Activated T-cell treated with anti-CD3 and anti-CD28 coated beads for 1 hour (primary cell): Measurements from ENCODE around the gene MRPL20.
"Not testable (repeated sequence)": the region's sequence is repeated elsewhere in the genome, so short reads cannot be mapped to it uniquely, and the experiment has no call there.

Experiments used
- DNase-seq: peaks from one replicate; pipeline ENCODE4 v3.0.0-alpha.2; 2020; ENCODE audit warnings: low read depth

Gene MRPL20

GRCh38 chr1:1406821-1407635 is at the start of gene MRPL20:
MRPL20 (minus strand) TSS chr1:1407293; CDS start chr1:1407217, 76 bp downstream.
- DNase-seq = peak; percentile 93

DNA sequence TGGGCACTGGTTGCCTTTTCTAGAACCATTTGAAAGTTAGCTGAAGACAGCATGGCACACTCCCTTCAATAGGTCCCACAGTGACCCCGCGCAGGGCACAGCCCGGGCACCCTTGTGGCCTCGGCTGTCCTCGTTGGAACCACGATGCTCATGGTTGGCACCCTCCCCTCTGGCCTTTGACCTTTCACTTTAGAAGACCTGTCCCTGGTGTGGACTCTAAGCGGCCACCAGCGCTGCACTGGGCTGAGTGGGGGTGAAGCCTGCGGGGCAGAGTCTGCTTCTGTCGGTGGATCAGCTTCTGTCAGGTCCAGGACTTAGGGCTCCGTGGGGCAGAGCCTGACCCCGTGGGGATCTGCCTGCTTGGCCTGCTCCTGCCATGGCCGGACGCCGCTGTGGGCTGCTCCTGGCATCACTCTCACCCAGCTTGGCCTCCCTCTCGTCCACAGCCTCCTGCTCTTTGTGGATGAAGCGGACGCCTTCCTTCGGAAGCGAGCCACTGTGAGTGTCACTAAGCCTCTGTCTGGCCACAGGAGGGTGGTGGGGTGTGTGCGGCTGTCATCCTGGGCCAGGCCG is 49.7 kb upstream of the MRPL20 start:
- not testable (repeated sequence) for DNase-seq

- DNase-seq = not testable (repeated sequence)
These were observed 48.8 kb upstream of the MRPL20 start for GRCh38 chr1:1455934-1456333.

DNA sequence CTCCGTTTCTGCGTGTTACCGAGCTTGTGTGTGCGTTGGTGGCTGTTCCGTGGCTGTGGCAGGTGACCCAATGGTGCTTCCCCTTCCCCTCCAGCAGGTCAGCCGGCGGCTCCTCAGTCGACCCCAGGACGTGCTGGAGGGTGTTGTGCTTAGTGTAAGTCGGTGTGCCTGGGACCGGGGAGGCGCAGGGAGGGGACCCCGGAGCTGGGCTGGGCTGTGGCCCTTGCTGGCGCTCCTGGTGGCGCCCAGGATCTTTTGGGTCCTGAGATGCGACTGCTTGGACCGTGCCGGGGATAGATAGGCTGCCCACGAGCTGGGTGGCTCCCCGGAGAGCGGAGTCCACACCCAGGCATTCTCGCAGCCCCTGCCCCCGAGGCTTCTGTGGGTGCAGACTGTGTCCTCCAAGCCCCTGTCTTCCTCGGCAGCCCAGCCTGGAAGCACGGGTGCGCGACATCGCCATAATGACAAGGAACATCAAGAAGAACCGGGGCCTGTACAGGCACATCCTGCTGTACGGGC is 48.3 kb upstream of the MRPL20 start:
- DNase-seq = no peak

GRCh38 chr1:1454286-1455056 is 47.4 kb upstream of the MRPL20 start:
- not testable (repeated sequence) for DNase-seq

GRCh38 chr1:1452882-1453281 is 45.8 kb upstream of the MRPL20 start:
- no peak for DNase-seq

GRCh38 chr1:1452365-1452739 is 45.3 kb upstream of the MRPL20 start:
- DNase-seq = not testable (repeated sequence)

DNA sequence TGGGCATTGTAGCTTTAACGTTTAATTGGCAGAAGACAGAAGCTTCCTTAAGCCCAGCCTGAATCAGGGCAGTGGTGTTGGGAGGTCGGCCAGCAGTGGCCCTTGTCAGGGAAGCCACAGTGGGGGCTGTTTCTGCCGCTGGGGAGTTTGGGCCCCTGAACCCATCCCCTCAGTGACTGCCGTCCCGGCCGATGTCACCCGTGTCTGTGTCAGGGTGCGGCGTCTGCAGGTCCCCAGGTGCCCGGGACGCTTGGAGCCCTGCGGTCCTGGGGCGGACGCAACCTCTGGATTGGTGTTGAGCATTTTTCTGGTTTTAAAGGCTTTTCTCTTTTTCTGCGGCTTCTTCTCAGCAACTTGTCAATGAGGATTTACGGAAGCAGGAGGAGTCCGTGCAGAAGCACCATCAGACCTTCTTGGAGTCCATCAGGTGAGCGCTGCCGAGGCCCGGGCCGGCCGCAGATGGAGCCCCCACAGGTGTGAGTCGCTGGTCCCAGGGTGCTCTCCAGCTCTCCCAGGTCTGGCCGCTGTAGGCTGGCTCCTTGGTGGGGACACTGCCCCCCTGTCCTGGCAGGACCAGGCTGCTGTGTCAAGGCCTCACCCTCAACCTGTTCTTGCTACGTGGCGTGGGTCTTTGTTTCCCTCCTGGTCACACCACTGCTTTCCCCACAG is 44.7 kb upstream of the MRPL20 start:
- DNase-seq = no peak

- not testable (repeated sequence) for DNase-seq
These were observed 43.5 kb upstream of the MRPL20 start for GRCh38 chr1:1450616-1451015.

DNA sequence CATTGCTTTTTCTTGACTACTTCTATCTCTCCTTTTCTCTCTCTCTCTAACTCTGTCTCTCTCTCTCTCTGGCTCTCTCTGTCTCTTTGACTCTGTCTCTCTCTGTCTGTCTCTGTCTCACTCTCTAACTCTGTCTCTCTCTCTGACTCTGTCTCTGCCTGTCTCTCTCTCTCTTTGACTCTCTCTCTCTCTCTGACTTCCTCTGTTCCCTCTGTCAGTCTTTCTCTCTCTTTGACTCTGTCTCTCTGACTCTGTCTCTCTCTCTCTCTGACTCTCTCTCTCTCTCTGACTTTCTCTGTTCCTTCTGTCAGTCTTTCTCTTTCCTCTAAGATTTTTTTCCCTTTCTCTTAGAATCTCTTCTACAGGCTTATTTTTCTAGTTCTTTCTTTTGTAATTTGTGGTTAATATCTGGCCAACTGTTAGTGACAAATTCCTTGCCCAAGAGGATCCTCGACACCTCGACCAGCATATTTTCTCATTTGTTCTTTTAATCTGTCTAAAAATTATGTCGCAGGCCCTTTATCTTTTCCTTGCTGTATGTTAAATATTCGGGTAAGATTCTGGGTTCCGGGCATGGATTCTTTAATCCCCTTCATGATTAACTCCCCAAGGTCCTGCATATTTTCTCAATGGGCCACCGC is 42.1 kb upstream of the MRPL20 start, which contains the start of gene ATAD3C:
Gene ATAD3C (plus strand): TSS at position 591 of the 641 bp plus-strand sequence. CDS start 995 bp downstream, outside the sequence.
- no peak for DNase-seq

DNA sequence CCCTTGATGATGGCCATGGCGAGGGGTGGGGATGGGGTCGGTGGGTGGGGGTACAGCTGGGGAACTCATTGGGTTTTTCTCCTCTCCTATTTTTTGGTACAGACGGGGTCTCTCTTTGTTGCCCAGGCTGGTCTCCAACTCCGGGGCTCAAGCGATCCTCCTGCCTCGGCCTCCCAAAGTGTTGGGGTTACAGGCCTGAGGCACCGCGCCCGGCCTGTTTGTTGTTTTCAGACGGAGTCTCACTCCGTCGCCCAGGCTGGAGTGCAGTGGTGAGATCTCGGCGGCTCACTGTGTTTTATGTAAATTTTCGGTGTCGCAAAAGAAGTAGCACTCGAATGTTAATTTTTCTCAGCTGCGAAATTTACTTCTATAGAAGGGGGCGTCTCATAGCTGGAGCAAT is 39.5 kb upstream of the MRPL20 start:
- not testable (repeated sequence) for DNase-seq

- DNase-seq = no peak
These were observed 35.1 kb upstream of the MRPL20 start for GRCh38 chr1:1442069-1442770.

DNA sequence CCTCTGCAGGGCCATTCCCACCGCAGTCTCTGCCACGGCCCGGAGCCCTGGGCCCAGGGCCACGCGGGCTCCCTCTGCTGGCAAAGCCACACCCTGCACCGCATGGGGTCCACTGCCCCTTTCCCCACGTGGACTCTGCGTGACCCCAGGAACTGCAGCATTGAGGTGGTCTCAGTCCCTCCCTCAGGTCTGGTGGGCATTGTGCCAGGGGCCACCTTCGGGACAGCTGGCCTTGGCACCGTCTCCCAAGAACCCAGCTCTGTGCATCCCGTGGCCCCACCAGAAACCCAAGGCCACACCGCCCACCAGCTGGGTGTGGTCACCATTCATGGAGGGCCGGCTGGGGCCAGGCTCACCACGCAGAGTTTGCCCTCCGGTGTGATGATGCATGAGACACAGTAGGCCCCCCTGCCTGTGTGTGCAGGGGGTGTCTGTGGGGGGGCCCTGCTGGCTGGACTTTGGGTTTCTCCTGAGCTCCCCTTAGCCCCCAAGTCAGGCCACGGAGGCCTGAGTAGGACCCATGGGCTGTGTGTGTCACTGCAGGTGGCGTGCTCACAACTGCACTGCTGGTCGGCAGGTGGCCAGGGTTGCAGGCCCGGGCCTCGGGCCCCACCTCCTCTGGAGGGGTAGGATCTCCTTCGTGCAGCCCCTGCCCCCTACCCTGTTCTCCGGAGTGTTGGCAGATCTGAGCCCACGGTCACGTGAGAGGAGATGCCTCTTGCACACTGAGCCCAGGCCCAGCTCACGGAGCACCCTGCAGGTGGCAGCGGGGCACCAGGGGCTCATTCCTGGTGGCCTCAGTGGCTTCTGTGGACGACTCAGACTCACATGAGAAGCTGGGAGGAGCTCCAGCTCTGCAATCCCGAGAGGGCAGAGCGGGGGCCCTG is 34.2 kb upstream of the MRPL20 start:
- DNase-seq = peak; percentile 56

GRCh38 chr1:1440262-1441001 is 33.3 kb upstream of the MRPL20 start:
- DNase-seq = no peak

GRCh38 chr1:1439546-1440261 is 32.6 kb upstream of the MRPL20 start:
- DNase-seq = no peak

DNA sequence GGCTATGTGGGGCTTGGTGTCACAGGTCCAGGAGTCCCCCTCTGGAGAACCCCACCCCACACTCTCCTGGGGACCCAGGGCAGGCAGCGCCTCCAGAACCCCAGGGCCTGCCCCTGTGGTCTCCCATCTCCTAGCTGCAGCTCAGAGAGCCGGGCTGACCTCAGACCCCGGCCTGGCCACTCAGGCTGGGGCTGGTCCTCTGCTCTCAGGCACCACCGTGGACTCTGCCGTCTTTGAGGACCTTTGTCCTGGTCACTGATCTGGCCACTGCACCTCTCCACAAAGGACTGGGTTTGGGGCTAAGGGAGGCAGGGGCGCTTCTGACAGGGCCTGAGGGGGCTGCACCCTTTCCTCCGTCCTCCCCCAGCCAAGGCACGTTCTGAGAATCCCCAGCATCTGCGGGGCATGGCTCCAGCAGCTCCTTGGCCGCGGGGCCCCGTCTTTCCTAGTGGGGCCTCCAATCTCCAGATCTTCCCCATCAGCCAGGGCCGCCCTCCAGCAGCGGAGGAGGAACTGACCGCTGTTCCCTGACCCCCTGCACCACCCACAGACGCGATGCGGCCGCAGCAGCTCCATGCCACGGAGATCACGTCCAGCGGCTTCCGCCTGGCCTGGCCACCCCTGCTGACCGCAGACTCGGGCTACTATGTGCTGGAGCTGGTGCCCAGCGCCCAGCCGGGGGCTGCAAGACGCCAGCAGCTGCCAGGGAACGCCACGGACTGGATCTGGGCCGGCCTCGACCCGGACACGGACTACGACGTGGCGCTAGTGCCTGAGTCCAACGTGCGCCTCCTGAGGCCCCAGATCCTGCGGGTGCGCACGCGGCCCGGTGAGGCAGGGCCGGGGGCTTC is 31.7 kb upstream of the MRPL20 start:
- no peak for DNase-seq

DNA sequence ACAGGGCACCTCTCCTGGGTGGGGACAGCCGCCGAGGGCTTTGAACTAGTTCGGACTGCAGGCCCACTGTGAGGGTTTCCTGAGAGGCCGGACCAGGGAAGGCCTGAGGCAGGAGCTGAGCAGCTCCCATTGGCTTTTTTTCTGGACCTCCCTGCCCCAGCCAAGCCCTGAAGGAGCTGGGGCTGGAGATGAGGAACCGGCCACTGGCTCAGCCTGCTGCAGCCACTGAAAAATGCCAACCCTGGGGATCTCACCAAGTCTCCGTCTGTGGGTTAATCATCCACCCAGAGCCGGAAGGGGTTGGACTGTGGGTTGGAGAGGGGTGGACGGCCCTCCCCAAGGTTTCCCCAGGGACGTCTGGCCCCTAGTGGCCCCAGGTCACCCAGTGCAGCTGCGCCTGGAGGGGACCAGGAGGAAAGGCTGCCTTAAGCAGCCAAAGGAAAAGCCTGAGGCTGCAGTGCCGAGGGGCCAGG is 30.8 kb upstream of the MRPL20 start:
- DNase-seq = no peak
